Neural progenitor cell (in vitro differentiated cells): Measurements from ENCODE around the gene KCNE5. TPM values are rescaled to one million over a fixed set of nuclear protein-coding genes. Genes with fewer than 3 reads are reported as not detected.
A peak's percentile ranks its signal among the peaks of the same experiment; 100 is the strongest.
"Not testable (repeated sequence)": the region's sequence is repeated elsewhere in the genome, so short reads cannot be mapped to it uniquely, and the experiment has no call there.

Experiments
- DNase-seq: peaks from one replicate; pipeline ENCODE4 v3.0.0-alpha.2; 2016; ENCODE audit warnings: low spot score
- H2AFZ ChIP-seq: fragments of 200-600 bp; sonication (generic); replicated peaks from 2 replicates; pipeline ENCODE4 v1.6.1; 2016; ENCODE audit warnings: antibody characterized with exemption
- H3F3A ChIP-seq: fragments of 200-600 bp; sonication (generic); 2 replicates; pipeline ENCODE4 v1.6.1; 2016; ENCODE audit warnings: antibody characterized with exemption, low read depth
- H3K27ac ChIP-seq: fragments of 200-600 bp; sonication (generic); 2 replicates; pipeline ENCODE4 v1.5.1; 2016; ENCODE audit warnings: mild to moderate bottlenecking
- H3K27me3 ChIP-seq: fragments of 200-600 bp; sonication (generic); 2 replicates; pipeline ENCODE4 v1.6.1; 2016; ENCODE audit warnings: mild to moderate bottlenecking, moderate library complexity
- H3K36me3 ChIP-seq: fragments of 200-600 bp; sonication (generic); 2 replicates; pipeline ENCODE4 v1.5.1; 2016
- H3K4me1 ChIP-seq: fragments of 200-600 bp; sonication (generic); 2 replicates; pipeline ENCODE4 v1.6.1; 2016; ENCODE audit warnings: mixed run types
- H3K4me2 ChIP-seq: fragments of 200-600 bp; sonication (generic); 2 replicates; pipeline ENCODE4 v1.6.1; 2016
- H3K4me3 ChIP-seq: fragments of 200-600 bp; sonication (generic); 2 replicates; pipeline ENCODE4 v1.5.1; 2016
- H3K79me2 ChIP-seq: fragments of 200-600 bp; sonication (generic); 2 replicates; pipeline ENCODE4 v1.6.1; 2016; ENCODE audit warnings: low read depth
- H3K9ac ChIP-seq: fragments of 200-600 bp; sonication (generic); 2 replicates; pipeline ENCODE4 v1.6.1; 2016
- H3K9me3 ChIP-seq: fragments of 200-600 bp; sonication (generic); 2 replicates; pipeline ENCODE4 v1.5.1; 2016; ENCODE audit warnings: low read depth
- H4K20me1 ChIP-seq: fragments of 200-600 bp; sonication (generic); 2 replicates; pipeline ENCODE4 v1.6.1; 2016; ENCODE audit warnings: low read depth
- H3K27ac Mint-ChIP-seq: 3 replicates; pipeline ENCODE4 v1.8.0; 2021; ENCODE audit warnings: mixed read lengths
- H3K27me3 Mint-ChIP-seq: 2 replicates; pipeline ENCODE4 v1.8.0; 2022; ENCODE audit warnings: low read depth, mild to moderate bottlenecking, inconsistent platforms, moderate library complexity, mixed read lengths; ENCODE audit not compliant: insufficient read depth
- H3K36me3 Mint-ChIP-seq: 3 replicates; pipeline ENCODE4 v1.8.0; 2021; ENCODE audit warnings: mixed read lengths
- H3K4me1 Mint-ChIP-seq: 3 replicates; pipeline ENCODE4 v1.8.0; 2021; ENCODE audit warnings: mixed read lengths
- H3K4me3 Mint-ChIP-seq: 3 replicates; pipeline ENCODE4 v1.8.0; 2021; ENCODE audit warnings: mild to moderate bottlenecking, moderate library complexity, mixed read lengths
- H3K9me3 Mint-ChIP-seq: 3 replicates; pipeline ENCODE4 v1.8.0; 2020; ENCODE audit warnings: mixed read lengths
- CTCF ChIP-seq: fragments of 200-600 bp; sonication (generic); IDR thresholded peaks from 2 replicates; pipeline ENCODE4 v1.5.1; 2017; ENCODE audit warnings: antibody characterized with exemption, mild to moderate bottlenecking
- EZH2 ChIP-seq: fragments of 200-600 bp; sonication (generic); IDR thresholded peaks from 2 replicates; pipeline ENCODE4 v1.6.1; 2017; ENCODE audit warnings: antibody characterized with exemption, mild to moderate bottlenecking, moderate library complexity
- EZH2phosphoT487 ChIP-seq: fragments of 200-600 bp; sonication (generic); IDR thresholded peaks from 2 replicates; pipeline ENCODE4 v1.6.1; 2017; ENCODE audit warnings: antibody characterized with exemption
- total RNA-seq: library from RNA; depleted of rRNA; stranded (reverse); fragments of >200 nt; gene quantifications from 2 replicates; pipeline ENCODE4 v1.2.3, GENCODE V29; 2015; ENCODE audit warnings: low replicate concordance

The KCNE5 gene, protein sequence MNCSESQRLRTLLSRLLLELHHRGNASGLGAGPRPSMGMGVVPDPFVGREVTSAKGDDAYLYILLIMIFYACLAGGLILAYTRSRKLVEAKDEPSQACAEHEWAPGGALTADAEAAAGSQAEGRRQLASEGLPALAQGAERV
- total RNA-seq: 1.3 and 1.6 TPM in 2 replicates

- H3K4me2 ChIP-seq: peak within 1 kb of the TSS; percentile 66
- Mint-ChIP-seq H3K27me3 (peaks cover 11% of the 10 kb centered on the region), H3K27ac (no peak within 1 kb of the TSS)
These were observed at the start of gene KCNE5 for GRCh38 chrX:109624641-109625616. TSS of gene KCNE5 (minus strand) at chrX:109625172. CDS start at chrX:109625020, 152 bp downstream.

GRCh38 chrX:109672239-109672638 lies 47.3 kb upstream of the KCNE5 start:
- peaks cover 9% of the 10 kb centered on the region for H3K9me3 Mint-ChIP-seq
- no peak overlapping the region for H3K4me3 Mint-ChIP-seq

More at GRCh38 chrX:109624641-109625616, at the start of gene KCNE5:
- H3K4me1 Mint-ChIP-seq: peaks cover 20% of the 10 kb centered on the region
- H4K20me1 ChIP-seq: no peaks in the 10 kb centered on the region
- no peaks in the 10 kb centered on the region for H3K79me2 ChIP-seq
- no peaks in the 10 kb centered on the region for H3K4me1 ChIP-seq
- no peaks in the 10 kb centered on the region for H3K9me3 ChIP-seq
- H3F3A ChIP-seq: no peaks in the 10 kb centered on the region
- TF ChIP-seq CTCF (no peak), EZH2 (no peak), EZH2phosphoT487 (no peak)
- DNase-seq: peak; percentile 79
- no peak within 1 kb of the TSS for H3K27ac ChIP-seq
- peaks cover 12% of the 10 kb centered on the region for H3K9me3 Mint-ChIP-seq
- no peaks in the 10 kb centered on the region for H3K36me3 ChIP-seq
- peaks cover 3% of the 10 kb centered on the region for H3K27me3 ChIP-seq
- no peak within 1 kb of the TSS for H3K9ac ChIP-seq
- peak within 1 kb of the TSS; percentile 52 for H3K4me3 Mint-ChIP-seq
- H3K36me3 Mint-ChIP-seq: peaks cover 9% of the 10 kb centered on the region
- peak within 1 kb of the TSS; percentile 57 for H2AFZ ChIP-seq
- peak within 1 kb of the TSS; percentile 31 for H3K4me3 ChIP-seq

GRCh38 chrX:109671170-109671569 lies 46.2 kb upstream of the KCNE5 start:
- H3K4me2 ChIP-seq, DNase-seq, H4K20me1 ChIP-seq, H3K9ac ChIP-seq, H3F3A ChIP-seq, H3K4me1 ChIP-seq, H3K4me3 ChIP-seq, H3K36me3 ChIP-seq, H3K9me3 Mint-ChIP-seq, H3K27ac Mint-ChIP-seq, H3K79me2 ChIP-seq, H3K27me3 ChIP-seq, H3K4me3 Mint-ChIP-seq, H3K9me3 ChIP-seq, H3K27me3 Mint-ChIP-seq, H3K27ac ChIP-seq, H2AFZ ChIP-seq, H3K4me1 Mint-ChIP-seq: not testable (repeated sequence)
- peaks cover 63% of the 10 kb centered on the region for H3K36me3 Mint-ChIP-seq

More at GRCh38 chrX:109672239-109672638, 47.3 kb upstream of the KCNE5 start:
- no peaks in the 10 kb centered on the region for H3F3A ChIP-seq
- H3K27ac Mint-ChIP-seq: no peak overlapping the region
- no peak overlapping the region for H2AFZ ChIP-seq
- no peaks in the 10 kb centered on the region for H3K9me3 ChIP-seq
- no peaks in the 10 kb centered on the region for H3K27me3 Mint-ChIP-seq
- H3K27ac ChIP-seq: no peak overlapping the region
- no peak for DNase-seq
- H3K36me3 Mint-ChIP-seq: peaks cover 60% of the 10 kb centered on the region
- H3K36me3 ChIP-seq: peaks cover 8% of the 10 kb centered on the region
- H3K4me2 ChIP-seq: no peak overlapping the region
- no peak for TF ChIP-seq CTCF
- no peak for TF ChIP-seq EZH2phosphoT487
- H3K79me2 ChIP-seq: no peaks in the 10 kb centered on the region
- H3K4me1 ChIP-seq: no peaks in the 10 kb centered on the region
- H3K4me1 Mint-ChIP-seq: peaks cover 4% of the 10 kb centered on the region
- H3K9ac ChIP-seq: no peak overlapping the region
- H4K20me1 ChIP-seq: no peaks in the 10 kb centered on the region
- H3K27me3 ChIP-seq: no peaks in the 10 kb centered on the region
- no peak overlapping the region for H3K4me3 ChIP-seq
